Inflammatory macrophage (primary cell): Measurements from ENCODE around the gene SLA2.
"Not testable (repeated sequence)": the region's sequence is repeated elsewhere in the genome, so short reads cannot be mapped to it uniquely, and the experiment has no call there.

ENCODE experiments used
- DNase-seq, 2 donors: peaks; one replicate each; pipeline ENCODE4 v3.0.0-alpha.2; 2020 to 2022

SLA2 gene

DNA sequence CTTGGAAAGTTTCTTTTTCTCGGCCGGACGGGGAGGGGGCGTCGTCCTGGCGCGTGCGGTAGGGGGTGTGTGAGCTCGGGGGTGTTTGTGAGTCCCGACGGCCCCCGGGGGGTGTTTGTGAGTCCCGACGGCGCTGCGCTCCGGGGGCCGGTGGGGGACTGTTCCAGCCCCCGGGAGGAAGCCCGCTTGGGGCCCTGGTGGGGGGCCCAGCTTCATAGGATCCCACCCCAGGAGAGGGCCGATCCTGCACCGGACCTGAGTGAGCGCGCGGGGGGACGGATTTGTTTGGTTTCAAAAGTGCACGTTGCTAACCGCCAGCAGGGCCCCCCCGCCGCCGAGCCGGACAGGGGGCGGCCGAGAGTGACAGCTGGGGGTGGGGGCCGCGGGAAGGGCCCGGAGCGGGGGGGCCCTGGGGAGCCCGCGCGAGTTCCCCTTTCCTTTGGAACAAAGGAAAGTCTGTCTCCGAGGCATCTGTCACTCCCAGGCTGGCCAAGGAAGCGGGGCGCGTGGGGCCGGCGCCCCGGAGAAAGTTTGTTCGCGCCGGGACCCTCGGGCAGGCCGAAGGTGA is 72.1 kb downstream of the SLA2 start:
- DNase-seq = peak; percentile 54 to 72

DNA sequence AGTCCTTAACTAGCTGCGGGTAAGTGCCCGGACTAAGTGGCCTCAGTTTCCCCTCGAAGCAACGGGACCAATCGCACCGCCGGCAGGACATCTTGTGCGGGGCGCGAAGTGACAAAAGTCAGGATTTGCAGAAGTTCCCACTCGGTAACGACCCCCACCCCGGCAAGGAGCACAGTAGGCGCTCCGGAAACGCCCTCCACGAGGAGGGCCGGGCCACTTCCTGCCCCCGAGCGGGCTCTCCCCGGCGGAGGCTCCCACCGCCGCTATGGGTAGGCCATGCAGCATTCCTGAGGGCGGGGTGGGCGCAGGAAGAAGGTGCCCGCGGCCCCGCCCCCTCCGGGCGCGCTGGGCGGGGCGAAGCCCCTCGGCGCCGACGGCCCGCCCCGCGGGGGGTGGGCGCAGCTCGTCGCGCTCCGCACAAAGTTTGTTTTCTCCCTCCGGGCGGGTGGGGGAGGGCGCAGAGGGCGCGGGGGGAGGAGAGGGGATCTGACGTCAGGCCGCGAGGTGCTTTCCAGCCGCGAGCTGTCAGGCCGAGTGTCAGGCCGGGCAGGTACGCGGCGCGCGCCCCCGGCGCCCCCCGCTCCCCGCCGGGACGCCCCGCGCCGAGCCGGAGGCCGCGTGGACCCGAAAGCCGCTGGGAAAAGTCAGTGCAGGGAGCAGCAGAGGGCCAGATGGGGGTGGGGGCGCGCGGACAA is 72.7 kb downstream of the SLA2 start, which contains the start of gene TGIF2:
Gene TGIF2 (plus strand): TSS at position 495 of the 695 bp plus-strand sequence. CDS start 5,178 bp downstream, outside the sequence.
- DNase-seq = peak; percentile 41 to 68

DNA sequence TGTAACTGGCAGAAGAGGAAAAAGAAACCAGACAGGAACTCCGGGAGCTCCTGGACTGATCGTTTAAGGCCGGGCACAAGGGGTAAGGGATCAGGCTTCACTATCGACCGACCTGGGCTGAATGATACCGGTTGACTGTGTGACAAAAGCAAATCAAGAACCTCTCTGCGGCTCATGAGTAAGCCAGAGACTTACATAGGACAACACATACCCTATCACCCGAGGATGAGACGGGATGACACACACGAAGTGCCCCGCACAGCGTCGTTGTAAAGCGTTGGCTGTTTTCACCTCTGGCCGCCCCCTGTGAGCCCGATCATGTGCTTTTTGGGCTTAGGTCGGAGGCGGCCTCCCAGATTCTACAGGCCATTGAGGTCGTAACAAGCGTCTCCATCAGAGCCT is 73.3 kb downstream of the SLA2 start:
- DNase-seq = peak; percentile 30 to 76

GRCh38 chr20:36571564-36572504 is 74.2 kb downstream of the SLA2 start:
- no peak for DNase-seq

GRCh38 chr20:36569847-36570429 is 76.1 kb downstream of the SLA2 start:
- DNase-seq = no peak

DNA sequence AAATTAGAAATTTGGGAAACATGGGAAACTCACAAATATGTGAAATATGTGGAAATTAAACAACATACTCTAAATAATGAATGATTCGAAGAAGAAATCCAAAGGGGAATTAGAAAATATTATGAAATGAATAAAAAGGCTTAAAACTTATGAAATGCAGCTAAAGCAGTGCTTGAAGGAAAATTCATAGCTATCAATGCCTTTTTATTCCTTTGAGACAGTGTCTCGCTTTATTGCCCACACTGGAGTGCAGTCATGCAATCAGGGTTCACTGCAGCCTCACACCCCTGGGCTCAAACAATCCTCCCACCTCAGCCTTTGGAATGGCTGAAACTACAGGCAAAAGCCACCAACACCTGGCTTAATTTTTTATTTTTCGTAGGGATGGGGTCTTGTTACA is 80.5 kb downstream of the SLA2 start:
- DNase-seq = no peak

DNA sequence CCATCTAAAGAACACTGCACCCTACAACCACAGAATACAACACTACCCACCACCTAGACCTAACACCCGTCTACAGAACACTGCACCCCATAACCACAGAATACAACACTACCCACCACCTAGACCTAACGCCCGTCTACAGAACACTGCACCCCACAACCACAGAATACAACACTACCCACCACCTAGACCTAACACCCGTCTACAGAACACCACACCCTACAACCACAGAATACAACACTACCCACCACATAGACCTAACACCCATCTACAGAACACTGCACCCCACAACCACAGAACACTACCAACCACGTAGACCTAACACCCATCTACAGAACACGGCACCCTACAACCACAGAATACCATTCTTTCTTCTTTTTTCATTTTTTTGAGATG is 81.3 kb downstream of the SLA2 start:
- not testable (repeated sequence) for DNase-seq

GRCh38 chr20:36564078-36564725 is 81.8 kb downstream of the SLA2 start:
- not testable (repeated sequence) for DNase-seq

DNA sequence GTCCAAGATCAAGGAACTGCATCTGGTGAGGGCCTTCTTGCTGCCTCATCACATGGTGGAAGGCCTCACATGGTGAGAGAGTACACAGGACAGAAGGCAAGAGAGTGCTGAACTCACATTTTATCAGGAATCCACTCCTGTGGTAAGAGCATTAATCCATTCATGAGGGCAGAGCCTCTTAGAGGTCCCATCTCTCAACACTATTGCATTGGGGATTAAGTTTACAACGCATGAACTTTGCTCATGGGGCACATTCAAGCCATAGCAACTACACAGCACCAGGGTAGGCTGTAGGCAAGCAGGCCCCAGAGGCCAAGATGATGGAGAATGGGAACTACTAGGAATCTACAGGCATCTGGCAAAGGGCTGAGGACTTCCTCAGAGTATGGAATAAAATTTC is 82.6 kb downstream of the SLA2 start:
- no peak for DNase-seq

- no peak for DNase-seq
These were observed 83.3 kb downstream of the SLA2 start for GRCh38 chr20:36562724-36563123.
